Neural cell (in vitro differentiated cells): ENCODE measurements around the gene PDYN.

Experiments used
- EP300 ChIP-seq: fragments of 450-650 bp; conservative IDR thresholded peaks from 2 replicates; pipeline ENCODE4 v1.6.1; 2014; ENCODE audit warnings: antibody characterized with exemption, mild to moderate bottlenecking, moderate library complexity; ENCODE audit not compliant: poor library complexity, severe bottlenecking
- EZH2 ChIP-seq: fragments of 200-600, 300-800 bp; shearing (Covaris generic), sonication (generic); IDR thresholded peaks from 2 replicates; pipeline ENCODE4 v1.6.1; 2014; ENCODE audit warnings: antibody characterized with exemption, low read length, borderline replicate concordance, mild to moderate bottlenecking; ENCODE audit not compliant: insufficient read depth, poor library complexity, severe bottlenecking
- MXI1 ChIP-seq: fragments of 450-650 bp; conservative IDR thresholded peaks from 2 replicates; pipeline ENCODE4 v1.6.1; 2014; ENCODE audit warnings: antibody characterized with exemption, mild to moderate bottlenecking; ENCODE audit not compliant: poor library complexity, severe bottlenecking
- POLR2AphosphoS5 ChIP-seq: IDR thresholded peaks from 2 replicates; pipeline ENCODE4 v1.6.1; 2012
- RAD21 ChIP-seq: fragments of 450-650 bp; conservative IDR thresholded peaks from 2 replicates; pipeline ENCODE4 v1.6.1; 2014; ENCODE audit warnings: antibody characterized with exemption, mild to moderate bottlenecking, moderate library complexity
- SMC3 ChIP-seq: fragments of 450-650 bp; conservative IDR thresholded peaks from 2 replicates; pipeline ENCODE4 v1.6.1; 2014; ENCODE audit warnings: antibody characterized with exemption, mild to moderate bottlenecking, moderate library complexity; ENCODE audit not compliant: poor library complexity
- TAF1 ChIP-seq: IDR thresholded peaks from 2 replicates; pipeline ENCODE4 v1.6.1; 2012; ENCODE audit warnings: low read depth
- TF ChIP-seq, protein P1 (sequence below): fragments of 450-650 bp; IDR thresholded peaks from 2 replicates; pipeline ENCODE4 v1.5.1; 2014; ENCODE audit warnings: antibody characterized with exemption, mild to moderate bottlenecking, moderate library complexity; ENCODE audit not compliant: poor library complexity, severe bottlenecking
- TF ChIP-seq, protein P2 (sequence below): IDR thresholded peaks from 2 replicates; pipeline ENCODE4 v1.6.1; 2012; ENCODE audit warnings: borderline replicate concordance

DNA sequence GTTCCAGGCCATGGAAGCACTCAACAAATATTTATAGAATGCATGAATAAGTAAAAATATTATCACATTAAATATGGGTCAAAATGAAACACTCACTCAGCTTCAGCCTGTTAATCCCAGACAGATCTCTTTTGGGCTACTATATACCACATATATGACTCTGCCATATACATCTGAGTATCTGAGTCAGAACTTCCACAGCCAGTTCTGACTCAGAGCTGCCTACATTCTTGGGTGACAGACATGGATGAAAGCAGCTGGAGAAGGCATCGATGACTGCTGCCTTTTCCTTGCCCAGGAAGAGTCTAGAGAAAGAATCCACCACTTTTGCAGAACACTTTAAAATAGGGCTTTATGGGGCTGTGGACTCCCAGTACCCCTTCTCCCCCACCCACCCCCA is 11.5 kb upstream of the PDYN start:
- TF ChIP-seq TAF1 (no peak), RAD21 (no peak), EP300 (no peak), POLR2AphosphoS5 (no peak), SMC3 (no peak), EZH2 (no peak), MXI1 (no peak)
- TF ChIP-seq, protein P1, sequence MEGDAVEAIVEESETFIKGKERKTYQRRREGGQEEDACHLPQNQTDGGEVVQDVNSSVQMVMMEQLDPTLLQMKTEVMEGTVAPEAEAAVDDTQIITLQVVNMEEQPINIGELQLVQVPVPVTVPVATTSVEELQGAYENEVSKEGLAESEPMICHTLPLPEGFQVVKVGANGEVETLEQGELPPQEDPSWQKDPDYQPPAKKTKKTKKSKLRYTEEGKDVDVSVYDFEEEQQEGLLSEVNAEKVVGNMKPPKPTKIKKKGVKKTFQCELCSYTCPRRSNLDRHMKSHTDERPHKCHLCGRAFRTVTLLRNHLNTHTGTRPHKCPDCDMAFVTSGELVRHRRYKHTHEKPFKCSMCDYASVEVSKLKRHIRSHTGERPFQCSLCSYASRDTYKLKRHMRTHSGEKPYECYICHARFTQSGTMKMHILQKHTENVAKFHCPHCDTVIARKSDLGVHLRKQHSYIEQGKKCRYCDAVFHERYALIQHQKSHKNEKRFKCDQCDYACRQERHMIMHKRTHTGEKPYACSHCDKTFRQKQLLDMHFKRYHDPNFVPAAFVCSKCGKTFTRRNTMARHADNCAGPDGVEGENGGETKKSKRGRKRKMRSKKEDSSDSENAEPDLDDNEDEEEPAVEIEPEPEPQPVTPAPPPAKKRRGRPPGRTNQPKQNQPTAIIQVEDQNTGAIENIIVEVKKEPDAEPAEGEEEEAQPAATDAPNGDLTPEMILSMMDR: no peak
- TF ChIP-seq, protein P2, sequence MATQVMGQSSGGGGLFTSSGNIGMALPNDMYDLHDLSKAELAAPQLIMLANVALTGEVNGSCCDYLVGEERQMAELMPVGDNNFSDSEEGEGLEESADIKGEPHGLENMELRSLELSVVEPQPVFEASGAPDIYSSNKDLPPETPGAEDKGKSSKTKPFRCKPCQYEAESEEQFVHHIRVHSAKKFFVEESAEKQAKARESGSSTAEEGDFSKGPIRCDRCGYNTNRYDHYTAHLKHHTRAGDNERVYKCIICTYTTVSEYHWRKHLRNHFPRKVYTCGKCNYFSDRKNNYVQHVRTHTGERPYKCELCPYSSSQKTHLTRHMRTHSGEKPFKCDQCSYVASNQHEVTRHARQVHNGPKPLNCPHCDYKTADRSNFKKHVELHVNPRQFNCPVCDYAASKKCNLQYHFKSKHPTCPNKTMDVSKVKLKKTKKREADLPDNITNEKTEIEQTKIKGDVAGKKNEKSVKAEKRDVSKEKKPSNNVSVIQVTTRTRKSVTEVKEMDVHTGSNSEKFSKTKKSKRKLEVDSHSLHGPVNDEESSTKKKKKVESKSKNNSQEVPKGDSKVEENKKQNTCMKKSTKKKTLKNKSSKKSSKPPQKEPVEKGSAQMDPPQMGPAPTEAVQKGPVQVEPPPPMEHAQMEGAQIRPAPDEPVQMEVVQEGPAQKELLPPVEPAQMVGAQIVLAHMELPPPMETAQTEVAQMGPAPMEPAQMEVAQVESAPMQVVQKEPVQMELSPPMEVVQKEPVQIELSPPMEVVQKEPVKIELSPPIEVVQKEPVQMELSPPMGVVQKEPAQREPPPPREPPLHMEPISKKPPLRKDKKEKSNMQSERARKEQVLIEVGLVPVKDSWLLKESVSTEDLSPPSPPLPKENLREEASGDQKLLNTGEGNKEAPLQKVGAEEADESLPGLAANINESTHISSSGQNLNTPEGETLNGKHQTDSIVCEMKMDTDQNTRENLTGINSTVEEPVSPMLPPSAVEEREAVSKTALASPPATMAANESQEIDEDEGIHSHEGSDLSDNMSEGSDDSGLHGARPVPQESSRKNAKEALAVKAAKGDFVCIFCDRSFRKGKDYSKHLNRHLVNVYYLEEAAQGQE: no peak
